CD4-positive, alpha-beta T cell (primary cell): ENCODE data around the gene ARHGAP15. TPM values are rescaled to one million over a fixed set of nuclear protein-coding genes. Genes with fewer than 3 reads are reported as not detected.
A peak's percentile ranks its signal among the peaks of the same experiment; 100 is the strongest.

ENCODE experiments used
- ATAC-seq: fragments of 200-7000 bp; cut with Tn5 transposase; one replicate; pipeline ENCODE4 v1.10.0; 2022; ENCODE audit warnings: mild to moderate bottlenecking; ENCODE audit not compliant: poor library complexity
- CTCF ChIA-PET: fragments of 350-600 bp; sonication (Branson Sonifier 250); formaldehyde crosslinking; loops from one replicate; lab custom pipeline; 2021; ENCODE audit warnings: antibody characterized with exemption, inconsistent platforms; lab: Charles Lee
- POLR2A ChIA-PET: fragments of 350-600 bp; sonication (Branson Sonifier 250); formaldehyde crosslinking; loops from one replicate; lab custom pipeline; 2021; ENCODE audit warnings: antibody characterized with exemption, inconsistent platforms; lab: Charles Lee
- DNase-seq, 14 experiments: peaks; one replicate each; pipeline ENCODE4 v3.0.0-alpha.2; 2013 to 2020; ENCODE audit warnings: mixed read lengths in 2 of 14
- H3K27ac ChIP-seq, 2 donors: one replicate each; pipeline versions ENCODE4 v1.5.1 to v1.7.0; 2013; ENCODE audit warnings: low read length in 2 of 2, low read depth in 1 of 2, mild to moderate bottlenecking in 1 of 2
- H3K27me3 ChIP-seq, 2 experiments: 1 replicate in 1 of 2; 2 replicates in 1 of 2; pipeline versions ENCODE4 v1.6.1 to v1.7.0; 2013; ENCODE audit warnings: low read length in 2 of 2, control low read depth in 1 of 2, mild to moderate bottlenecking in 1 of 2, moderate library complexity in 1 of 2; ENCODE audit not compliant: insufficient read depth in 2 of 2, control insufficient read depth in 1 of 2
- H3K36me3 ChIP-seq: one replicate; pipeline ENCODE4 v1.6.1; 2013; ENCODE audit warnings: low read length, control low read depth; ENCODE audit not compliant: insufficient read depth
- H3K4me1 ChIP-seq: one replicate; pipeline ENCODE4 v1.6.1; 2013; ENCODE audit warnings: low read length, control low read depth; ENCODE audit not compliant: insufficient read depth
- H3K4me3 ChIP-seq: one replicate; pipeline ENCODE4 v1.5.1; 2013; ENCODE audit warnings: mild to moderate bottlenecking, low read length, moderate library complexity
- H3K9me3 ChIP-seq, 2 experiments: 1 replicate in 1 of 2; 2 replicates in 1 of 2; pipeline versions ENCODE4 v1.6.1 to v1.7.0; 2013; ENCODE audit warnings: low read length in 2 of 2, mild to moderate bottlenecking in 2 of 2, control low read depth in 1 of 2, moderate library complexity in 1 of 2; ENCODE audit not compliant: control insufficient read depth in 1 of 2, insufficient read depth in 1 of 2
- H3K27ac Mint-ChIP-seq: one replicate; pipeline ENCODE4 v1.8.0; 2020; ENCODE audit warnings: mixed read lengths
- H3K27me3 Mint-ChIP-seq: one replicate; pipeline ENCODE4 v1.8.0; 2021; ENCODE audit warnings: mixed read lengths
- H3K36me3 Mint-ChIP-seq: one replicate; pipeline ENCODE4 v1.8.0; 2021; ENCODE audit warnings: low read depth, mixed read lengths
- H3K4me1 Mint-ChIP-seq: one replicate; pipeline ENCODE4 v1.8.0; 2021; ENCODE audit warnings: low read depth, mixed read lengths
- H3K4me3 Mint-ChIP-seq: one replicate; pipeline ENCODE4 v1.8.0; 2020; ENCODE audit warnings: mild to moderate bottlenecking, mixed read lengths
- H3K9me3 Mint-ChIP-seq: one replicate; pipeline ENCODE4 v1.8.0; 2020; ENCODE audit warnings: mixed read lengths
- intact Hi-C, 2 experiments: fragments of 100-400 bp; cut with DNase I in 1 of 2; cut with micrococcal nuclease in 1 of 2; formaldehyde crosslinking; loops; one replicate each; pipeline versions ENCODE4 v1.15.1 to v1.9.0; 2023 to 2025; cut with DNase I, micrococcal nuclease
- total RNA-seq, 174 experiments: library from RNA in 2 of 174; stranded (reverse) in 2 of 174; gene quantifications; one replicate each; pipeline ENCODE4 v1.2.3 and lab custom pipeline; 2021 to 2026
- TF ChIP-seq, protein P1 (sequence below): fragments of 200-600 bp; IDR thresholded peaks from one replicate; pipeline ENCODE4 v1.8.0; 2022; ENCODE audit warnings: antibody characterized with exemption, mild to moderate bottlenecking

Gene ARHGAP15
- total RNA-seq, 2 experiments from 2014 or later, result 158 to 165 TPM

DNA sequence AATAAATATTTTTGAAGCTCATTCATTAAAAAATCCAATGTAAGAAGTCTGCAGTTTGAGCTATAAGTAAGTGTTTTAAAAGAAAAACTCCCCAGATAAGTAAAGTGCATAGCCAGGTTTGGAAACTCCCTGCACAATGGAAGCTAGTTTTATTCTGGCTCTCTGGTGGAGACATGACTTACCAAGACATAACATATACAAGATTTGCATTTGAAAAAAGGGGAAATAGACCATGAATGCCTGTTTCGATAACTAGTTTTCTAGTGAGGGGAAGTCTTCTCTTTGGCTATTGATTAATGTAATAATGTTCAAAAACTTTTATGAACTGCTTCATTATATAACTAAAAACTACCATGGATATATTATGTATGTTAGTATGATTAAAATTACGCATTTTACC lies 435.2 kb downstream of the ARHGAP15 start:
- H3K4me1 Mint-ChIP-seq, result peaks cover 4% of the 10 kb centered on the region
- ChIA-PET POLR2A (no interaction called here), CTCF (no interaction called here)
- intact Hi-C loops, result no loop called here
- Histone ChIP-seq H3K4me3 (no peak overlapping the region), H3K4me1 (no peaks in the 10 kb centered on the region), H3K9me3 (peaks cover 0 to 9% of the 10 kb centered on the region in 2 experiments), H3K27me3 (no peaks in the 10 kb centered on the region), H3K27ac (no peak overlapping the region), H3K36me3 (peaks cover 53% of the 10 kb centered on the region)
- no peaks in the 10 kb centered on the region for H3K27me3 Mint-ChIP-seq
- no peak overlapping the region for H3K4me3 Mint-ChIP-seq
- DNase-seq (no peak), ATAC-seq (no peak)
- H3K36me3 Mint-ChIP-seq, result peaks cover 98% of the 10 kb centered on the region
- TF ChIP-seq, protein P1, sequence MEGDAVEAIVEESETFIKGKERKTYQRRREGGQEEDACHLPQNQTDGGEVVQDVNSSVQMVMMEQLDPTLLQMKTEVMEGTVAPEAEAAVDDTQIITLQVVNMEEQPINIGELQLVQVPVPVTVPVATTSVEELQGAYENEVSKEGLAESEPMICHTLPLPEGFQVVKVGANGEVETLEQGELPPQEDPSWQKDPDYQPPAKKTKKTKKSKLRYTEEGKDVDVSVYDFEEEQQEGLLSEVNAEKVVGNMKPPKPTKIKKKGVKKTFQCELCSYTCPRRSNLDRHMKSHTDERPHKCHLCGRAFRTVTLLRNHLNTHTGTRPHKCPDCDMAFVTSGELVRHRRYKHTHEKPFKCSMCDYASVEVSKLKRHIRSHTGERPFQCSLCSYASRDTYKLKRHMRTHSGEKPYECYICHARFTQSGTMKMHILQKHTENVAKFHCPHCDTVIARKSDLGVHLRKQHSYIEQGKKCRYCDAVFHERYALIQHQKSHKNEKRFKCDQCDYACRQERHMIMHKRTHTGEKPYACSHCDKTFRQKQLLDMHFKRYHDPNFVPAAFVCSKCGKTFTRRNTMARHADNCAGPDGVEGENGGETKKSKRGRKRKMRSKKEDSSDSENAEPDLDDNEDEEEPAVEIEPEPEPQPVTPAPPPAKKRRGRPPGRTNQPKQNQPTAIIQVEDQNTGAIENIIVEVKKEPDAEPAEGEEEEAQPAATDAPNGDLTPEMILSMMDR, result no peak
- H3K27ac Mint-ChIP-seq, result no peak overlapping the region
- peaks cover 2% of the 10 kb centered on the region for H3K9me3 Mint-ChIP-seq

DNA sequence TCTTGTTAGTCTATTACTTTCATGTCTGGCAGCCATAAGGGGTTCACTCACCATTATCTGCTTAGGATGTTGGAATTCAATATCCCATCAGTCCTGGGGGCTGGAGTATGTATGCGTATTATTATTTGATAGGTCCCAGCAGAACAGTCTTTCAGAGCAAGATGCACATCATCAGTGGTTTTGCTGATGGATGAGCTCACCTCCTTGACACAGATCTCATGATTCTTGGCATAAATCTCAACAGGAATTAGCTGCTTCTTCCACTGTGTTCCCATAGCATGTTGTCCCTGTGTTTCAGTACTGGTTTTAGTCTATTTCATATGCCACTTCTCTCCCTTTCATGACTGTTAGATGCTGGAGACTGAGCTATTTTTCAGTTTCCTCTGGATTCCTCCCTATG lies 442.5 kb downstream of the ARHGAP15 start:
- H3K36me3 Mint-ChIP-seq, result peaks cover 99% of the 10 kb centered on the region
- H3K27ac Mint-ChIP-seq, result peak overlapping the region; percentile 7
- H3K4me3 ChIP-seq, result no peak overlapping the region
- POLR2A ChIA-PET, result interaction anchor here (1.2 kb wide), 1 partner anchor 27 kb away, joined by 3 read pairs; no protein-coding TSS in a partner anchor
- H3K4me1 ChIP-seq, result no peaks in the 10 kb centered on the region
- peaks cover 0 to 8% of the 10 kb centered on the region in 2 experiments for H3K9me3 ChIP-seq
- TF ChIP-seq, protein P1, result no peak
- DNase-seq, result no peak
- ATAC-seq, result no peak
- H3K27ac ChIP-seq, result no peak overlapping the region
- H3K27me3 ChIP-seq, result no peaks in the 10 kb centered on the region
- no peaks in the 10 kb centered on the region for H3K9me3 Mint-ChIP-seq
- no peak overlapping the region for H3K4me3 Mint-ChIP-seq
- H3K27me3 Mint-ChIP-seq, result no peaks in the 10 kb centered on the region
- CTCF ChIA-PET, result no interaction called here
- intact Hi-C loops, result no loop called here
- H3K36me3 ChIP-seq, result peaks cover 21% of the 10 kb centered on the region
- H3K4me1 Mint-ChIP-seq, result peaks cover 45% of the 10 kb centered on the region

DNA sequence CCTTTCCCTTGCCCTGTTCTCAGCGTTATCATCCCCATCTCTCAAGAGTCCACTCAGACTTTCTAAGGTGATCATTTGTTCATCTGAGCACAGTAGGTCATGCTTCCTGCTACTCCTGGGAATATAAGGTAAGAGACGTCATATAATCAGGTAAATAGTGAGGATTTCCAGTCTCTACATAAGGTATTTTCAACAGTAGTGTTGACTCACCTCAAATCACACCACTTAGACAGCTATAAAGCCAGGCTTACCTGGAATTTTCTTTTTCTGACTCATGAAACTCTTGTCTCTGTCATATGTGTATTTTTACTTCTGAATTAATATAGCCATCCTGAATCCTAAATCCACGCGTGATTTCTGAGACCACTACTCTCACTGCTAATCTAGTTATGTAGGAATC lies 443.2 kb downstream of the ARHGAP15 start:
- Histone ChIP-seq H3K4me3 (no peak overlapping the region), H3K36me3 (peaks cover 17% of the 10 kb centered on the region), H3K4me1 (no peaks in the 10 kb centered on the region), H3K27me3 (no peaks in the 10 kb centered on the region), H3K27ac (no peak overlapping the region), H3K9me3 (peaks cover 0 to 2% of the 10 kb centered on the region in 2 experiments)
- TF ChIP-seq, protein P1, result no peak
- Mint-ChIP-seq H3K27ac (peak overlapping the region; percentile 7), H3K4me1 (peaks cover 50% of the 10 kb centered on the region), H3K36me3 (peaks cover 97% of the 10 kb centered on the region), H3K9me3 (no peaks in the 10 kb centered on the region), H3K4me3 (no peak overlapping the region), H3K27me3 (no peaks in the 10 kb centered on the region)
- DNase-seq (no peak), ATAC-seq (no peak)
- POLR2A ChIA-PET, result interaction anchor here (1.2 kb wide), 1 partner anchor 28 kb away, joined by 3 read pairs; no protein-coding TSS in a partner anchor
- intact Hi-C loops, result no loop called here
- CTCF ChIA-PET, result no interaction called here
